ENCODE data around the gene MAPKAPK5. TPM values are rescaled to one million over a fixed set of nuclear protein-coding genes. Genes with fewer than 3 reads are reported as not detected.
A peak's percentile ranks its signal among the peaks of the same experiment; 100 is the strongest.

MAPKAPK5 gene
- total and polyA plus RNA-seq, 9 of the 15 experiments (the other 6 are each of a cell fraction or from before 2014, with no cell fraction given) = 11.6 to 72.1 (median 60.4) TPM

DNA sequence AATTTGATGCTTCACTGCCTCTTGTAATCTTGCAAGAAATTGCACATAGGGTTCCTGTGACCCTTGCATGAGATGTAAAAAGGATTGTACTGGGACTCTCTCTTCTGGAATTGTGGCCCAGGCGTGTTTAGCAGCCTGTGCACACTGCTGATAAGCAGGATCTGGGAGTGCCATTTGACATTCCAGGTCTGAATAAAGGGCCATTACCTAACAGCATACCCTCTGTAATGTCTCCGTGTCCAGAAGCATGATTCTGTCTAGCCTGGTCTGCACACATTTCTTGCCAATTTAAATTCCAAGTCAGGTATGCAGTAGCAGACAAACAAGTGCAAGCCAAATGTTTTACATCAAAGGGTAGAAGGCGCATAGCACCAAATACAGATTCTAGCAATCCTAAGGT lies 18.1 kb upstream of the MAPKAPK5 start:
- Histone ChIP-seq H3K27me3 (ENCODE audit: control insufficient read depth in 2 of 2, insufficient read depth in 2 of 2, low read length in 2 of 2) (peaks cover 0 to 5% of the 10 kb centered on the region in 2 experiments; a peak in 3 of 5 replicates), H2AFZ (ENCODE audit: low read depth, low read length) (0 out of 2 replicates have a peak overlapping the region, but pooled peaks have one; percentile 16), H3K4me1 (replicated peaks in 1 of 2; ENCODE audit: control insufficient read depth in 2 of 2, insufficient read depth in 2 of 2, low read length in 2 of 2) (peaks cover 0 to 3% of the 10 kb centered on the region in 2 experiments; a peak in 2 of 5 replicates), H3K4me3 (no peak overlapping the region), H3K36me3 (ENCODE audit: control insufficient read depth, insufficient read depth, low read length) (no peaks in the 10 kb centered on the region), H3K79me2 (ENCODE audit: control insufficient read depth, insufficient read depth, low read length) (no peaks in the 10 kb centered on the region), H4K20me1 (replicated peaks; ENCODE audit: control insufficient read depth, insufficient read depth, low read length) (no peaks in the 10 kb centered on the region), H3K4me2 (ENCODE audit: insufficient read depth, low read length) (no peak overlapping the region), H3K27ac (ENCODE audit: extremely low read depth, low read depth, low read length) (no peak overlapping the region), H3K9me3 (replicated peaks; ENCODE audit: control insufficient read depth, insufficient read depth, low read depth, low read length) (peaks cover 3% of the 10 kb centered on the region), H3K9ac (ENCODE audit: insufficient read depth in 1 of 2, low read depth in 2 of 2, low read length in 2 of 2) (no peak overlapping the region), H3K9me1 (ENCODE audit: control insufficient read depth, insufficient read depth, low read length) (no peaks in the 10 kb centered on the region)
- CTCF ChIA-PET (ENCODE audit: low intra/inter-chr PET ratio) = interaction anchor here (0.7 kb wide), 1 partner anchor 71 kb away, joined by 4 read pairs; no protein-coding TSS in a partner anchor
- WGBS (ENCODE audit: insufficient coverage, low coverage, missing lambda C conversion rate) = 22% methylated on average over 3 of the region's 3 CpGs
- TF ChIP-seq ZNF3 (CRISPR knock-in tag; IDR thresholded peaks at IDR 0.05) (no peak), HNRNPLL (IDR thresholded peaks at IDR 0.05; ENCODE audit: low read depth, low read length, poor library complexity, severe bottlenecking) (no peak), HLTF (IDR thresholded peaks at IDR 0.05) (no peak), MTA3 (IDR thresholded peaks at IDR 0.05; ENCODE audit: borderline replicate concordance) (no peak), LARP7 (IDR thresholded peaks at IDR 0.05) (no peak), OTX1 (CRISPR knock-in tag; IDR thresholded peaks at IDR 0.05) (no peak), ZNF431 (CRISPR knock-in tag; IDR thresholded peaks at IDR 0.05) (no peak), ZNF316 (IDR thresholded peaks at IDR 0.05) (no peak), TCF7 (IDR thresholded peaks at IDR 0.05; ENCODE audit: borderline replicate concordance) (no peak), MEF2A (IDR thresholded peaks at IDR 0.05; ENCODE audit: control insufficient read depth, low read depth, low read length) (no peak)
- TF ChIP-seq, protein P1, sequence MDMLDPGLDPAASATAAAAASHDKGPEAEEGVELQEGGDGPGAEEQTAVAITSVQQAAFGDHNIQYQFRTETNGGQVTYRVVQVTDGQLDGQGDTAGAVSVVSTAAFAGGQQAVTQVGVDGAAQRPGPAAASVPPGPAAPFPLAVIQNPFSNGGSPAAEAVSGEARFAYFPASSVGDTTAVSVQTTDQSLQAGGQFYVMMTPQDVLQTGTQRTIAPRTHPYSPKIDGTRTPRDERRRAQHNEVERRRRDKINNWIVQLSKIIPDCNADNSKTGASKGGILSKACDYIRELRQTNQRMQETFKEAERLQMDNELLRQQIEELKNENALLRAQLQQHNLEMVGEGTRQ (CRISPR knock-in tag; IDR thresholded peaks at IDR 0.05) = no peak
- intact Hi-C loops (cut with micrococcal nuclease) (loop anchor here (2.0 to 10.0 kb wide), 4 partner anchors 91 to 563 kb away; partner anchors contain the start of genes ERP29 and TMEM116), in situ Hi-C loops (cut with MboI) (no loop called here)
- no peak for DNase-seq (ENCODE audit: extremely low read depth in 1 of 4, low spot score in 3 of 4)
- ATAC-seq = no peak
- BruUV-seq (replicated peaks) = no TSS peak
- POLR2A ChIA-PET = no interaction called here
- no peak for FAIRE-seq
